Natural killer cell treated with Interleukin-12 subunit alpha and Interleukin-12 subunit beta and Interleukin-15 and Interleukin-18, amount 100 ng/mL, for 72 hours (primary cell): ENCODE results near the gene RASGRF1. TPM values are rescaled to one million over a fixed set of nuclear protein-coding genes. Genes with fewer than 3 reads are reported as not detected.
A peak's percentile ranks its signal among the peaks of the same experiment; 100 is the strongest.

Experiments used
- ATAC-seq, 2 donors: fragments of 150-1000 bp; cut with Tn5 transposase in 1 of 2; sonication (Bioruptor Pico), chemical (Tn5 transposase) in 1 of 2; 2 replicates each; pipeline ENCODE4 v1.10.0; 2021
- DNase-seq: peaks from one replicate; pipeline ENCODE4 v3.0.0; 2022; ENCODE audit warnings: low spot score
- H3K27ac Mint-ChIP-seq, 2 donors: 1 replicate in 1 of 2; 2 replicates in 1 of 2; pipeline ENCODE4 v1.8.0; 2022; ENCODE audit warnings: mixed read lengths in 2 of 2, mild to moderate bottlenecking in 1 of 2, moderate library complexity in 1 of 2
- H3K27me3 Mint-ChIP-seq, 2 donors: 1 replicate in 1 of 2; 2 replicates in 1 of 2; pipeline ENCODE4 v1.8.0; 2022; ENCODE audit warnings: mixed read lengths in 2 of 2
- H3K36me3 Mint-ChIP-seq: one replicate; pipeline ENCODE4 v1.8.0; 2022; ENCODE audit warnings: mixed read lengths
- H3K4me1 Mint-ChIP-seq, 2 donors: 1 replicate in 1 of 2; 2 replicates in 1 of 2; pipeline ENCODE4 v1.8.0; 2022; ENCODE audit warnings: low read depth in 2 of 2, mixed read lengths in 2 of 2, mild to moderate bottlenecking in 1 of 2
- H3K4me3 Mint-ChIP-seq: one replicate; pipeline ENCODE4 v1.8.0; 2022; ENCODE audit warnings: mixed read lengths
- H3K9me3 Mint-ChIP-seq: 2 replicates; pipeline ENCODE4 v1.8.0; 2022; ENCODE audit warnings: mixed read lengths
- total RNA-seq, 2 donors: library from RNA; stranded (reverse); gene quantifications; one replicate each; pipeline ENCODE4 v1.2.3, GENCODE V29; 2022

Gene RASGRF1
- total RNA-seq, 2 donors from 2014 or later = 0.11 TPM; not detected in 1

DNA sequence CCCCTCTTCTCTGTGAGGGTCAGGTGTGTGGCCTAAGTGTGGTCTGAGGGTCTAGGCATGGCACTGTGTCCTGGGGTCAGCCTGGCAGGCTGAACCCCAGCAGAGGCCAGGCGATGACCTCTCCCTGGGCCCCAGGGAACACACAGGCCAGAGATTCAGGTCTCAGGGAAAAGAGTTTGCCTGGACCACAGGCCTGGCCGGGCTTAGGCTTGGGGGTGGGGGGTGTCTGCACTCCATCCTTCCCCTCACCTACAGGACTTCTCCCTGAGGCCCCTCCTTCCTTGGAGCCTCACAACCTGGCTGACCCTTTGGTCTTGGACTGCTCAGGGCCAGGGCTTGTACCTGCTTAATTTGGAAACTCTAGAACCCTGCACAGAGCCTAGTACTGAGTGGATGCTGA, 21.8 kb downstream of the RASGRF1 start:
- H3K27me3 Mint-ChIP-seq = peaks cover 7 to 10% of the 10 kb centered on the region in 2 donors
- H3K4me3 Mint-ChIP-seq = no peak overlapping the region
- H3K4me1 Mint-ChIP-seq = no peaks in the 10 kb centered on the region
- no peak overlapping the region for H3K27ac Mint-ChIP-seq
- H3K36me3 Mint-ChIP-seq = no peaks in the 10 kb centered on the region
- H3K9me3 Mint-ChIP-seq = no peaks in the 10 kb centered on the region
- no peak for DNase-seq
- no peak for ATAC-seq

DNA sequence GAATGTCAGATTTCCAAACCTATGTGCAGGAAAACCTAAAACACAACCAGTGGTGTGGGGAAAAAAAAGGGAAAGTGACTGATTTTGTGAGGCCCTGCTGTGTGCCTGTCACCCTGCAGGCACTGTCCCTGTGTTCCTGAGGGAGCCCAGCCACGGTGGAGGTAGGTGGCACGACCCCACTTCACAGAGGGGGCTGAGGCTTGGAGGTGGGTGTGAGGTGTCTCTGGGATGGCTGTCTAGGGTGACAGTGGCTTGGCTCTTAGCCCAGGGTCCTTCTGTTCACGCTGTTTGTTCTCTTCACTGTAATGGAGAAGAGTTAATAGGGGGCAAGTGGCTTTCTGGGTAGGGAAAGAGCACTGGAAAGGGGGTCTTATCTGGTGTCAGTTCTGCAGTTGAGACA, 22.6 kb downstream of the RASGRF1 start:
- Mint-ChIP-seq H3K4me1 (no peaks in the 10 kb centered on the region), H3K9me3 (no peaks in the 10 kb centered on the region), H3K36me3 (no peaks in the 10 kb centered on the region), H3K27me3 (peaks cover 11% of the 10 kb centered on the region in 2 donors), H3K4me3 (no peak overlapping the region), H3K27ac (no peak overlapping the region)
- ATAC-seq (no peak), DNase-seq (no peak)

DNA sequence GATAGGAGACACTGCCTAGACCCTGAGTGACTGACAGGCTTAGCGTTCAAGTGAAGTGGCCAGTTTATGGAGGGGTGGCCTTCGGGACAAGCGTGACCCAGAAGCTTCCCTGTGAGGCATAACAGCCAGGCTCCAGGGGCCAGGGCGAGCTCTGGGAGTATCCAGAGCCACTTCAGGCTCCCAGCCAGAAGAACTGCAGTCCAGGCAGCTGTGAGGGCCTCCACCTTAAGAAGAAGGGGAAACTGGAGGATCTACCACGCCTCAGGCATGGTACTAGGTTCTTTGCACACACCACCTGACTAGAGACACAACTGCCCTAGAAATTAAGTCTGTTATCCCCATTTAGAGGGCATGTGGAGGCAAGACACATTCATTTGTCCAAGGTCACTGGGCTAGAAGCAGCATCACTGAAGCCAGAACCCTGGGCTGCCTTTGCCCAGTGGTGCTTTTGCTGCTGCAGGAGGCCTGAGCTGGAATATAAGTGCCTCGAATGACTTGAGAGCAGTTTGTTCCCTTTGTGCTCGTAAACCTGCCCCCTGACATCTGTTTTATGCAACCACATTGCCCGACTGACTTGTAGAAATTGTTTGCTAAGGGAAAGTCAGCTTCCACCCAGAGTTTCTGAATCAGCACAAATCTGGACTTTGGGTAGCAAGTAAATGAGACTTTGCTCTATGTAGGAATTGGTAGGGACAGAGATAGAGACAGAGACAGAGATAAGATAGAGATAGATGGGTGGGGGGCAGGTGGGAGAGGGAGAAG, 23.3 kb downstream of the RASGRF1 start:
- H3K4me1 Mint-ChIP-seq = no peaks in the 10 kb centered on the region
- DNase-seq (no peak), ATAC-seq (no peak)
- H3K27ac Mint-ChIP-seq = no peak overlapping the region
- no peak overlapping the region for H3K4me3 Mint-ChIP-seq
- H3K27me3 Mint-ChIP-seq = peaks cover 14 to 15% of the 10 kb centered on the region in 2 donors
- no peaks in the 10 kb centered on the region for H3K36me3 Mint-ChIP-seq
- no peaks in the 10 kb centered on the region for H3K9me3 Mint-ChIP-seq

DNA sequence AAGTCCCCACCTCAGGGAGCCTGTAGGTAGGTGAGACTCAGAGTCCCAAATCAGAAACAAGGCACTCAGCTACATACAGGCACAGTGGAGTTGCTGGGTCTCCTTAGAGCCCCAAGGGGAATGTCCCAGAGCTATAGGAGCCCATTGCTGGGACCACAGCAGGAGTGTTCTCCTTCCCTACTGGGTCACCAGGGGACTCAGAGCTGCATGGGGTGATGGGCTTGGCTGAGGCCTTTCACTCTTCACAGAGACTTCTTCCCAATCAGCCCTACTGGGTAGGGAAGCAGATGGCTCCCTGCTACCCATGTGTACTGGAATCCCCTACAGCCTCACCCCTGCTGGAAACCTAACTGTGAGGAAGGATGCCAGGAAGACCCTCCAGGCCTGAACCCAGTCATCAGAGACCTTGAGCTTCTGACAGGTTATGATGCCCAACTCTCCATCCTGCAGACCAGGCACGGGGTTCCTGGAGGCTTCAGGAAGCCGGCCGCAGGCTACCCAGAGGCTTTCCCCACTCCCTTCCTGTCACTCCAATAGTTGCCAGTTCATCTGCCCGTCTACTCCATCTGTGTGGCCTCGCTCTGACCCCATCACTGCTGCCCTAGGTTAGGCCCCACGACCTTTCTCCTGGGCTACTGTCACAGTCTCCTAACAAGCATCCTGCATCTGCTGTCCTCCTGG, 24.0 kb downstream of the RASGRF1 start:
- H3K4me1 Mint-ChIP-seq = no peaks in the 10 kb centered on the region
- H3K27me3 Mint-ChIP-seq = peaks cover 9 to 15% of the 10 kb centered on the region in 2 donors
- no peak overlapping the region for H3K27ac Mint-ChIP-seq
- no peak overlapping the region for H3K4me3 Mint-ChIP-seq
- ATAC-seq (peak in 1 of 2 donors; percentile 40), DNase-seq (no peak)
- H3K9me3 Mint-ChIP-seq = no peaks in the 10 kb centered on the region
- no peaks in the 10 kb centered on the region for H3K36me3 Mint-ChIP-seq

DNA sequence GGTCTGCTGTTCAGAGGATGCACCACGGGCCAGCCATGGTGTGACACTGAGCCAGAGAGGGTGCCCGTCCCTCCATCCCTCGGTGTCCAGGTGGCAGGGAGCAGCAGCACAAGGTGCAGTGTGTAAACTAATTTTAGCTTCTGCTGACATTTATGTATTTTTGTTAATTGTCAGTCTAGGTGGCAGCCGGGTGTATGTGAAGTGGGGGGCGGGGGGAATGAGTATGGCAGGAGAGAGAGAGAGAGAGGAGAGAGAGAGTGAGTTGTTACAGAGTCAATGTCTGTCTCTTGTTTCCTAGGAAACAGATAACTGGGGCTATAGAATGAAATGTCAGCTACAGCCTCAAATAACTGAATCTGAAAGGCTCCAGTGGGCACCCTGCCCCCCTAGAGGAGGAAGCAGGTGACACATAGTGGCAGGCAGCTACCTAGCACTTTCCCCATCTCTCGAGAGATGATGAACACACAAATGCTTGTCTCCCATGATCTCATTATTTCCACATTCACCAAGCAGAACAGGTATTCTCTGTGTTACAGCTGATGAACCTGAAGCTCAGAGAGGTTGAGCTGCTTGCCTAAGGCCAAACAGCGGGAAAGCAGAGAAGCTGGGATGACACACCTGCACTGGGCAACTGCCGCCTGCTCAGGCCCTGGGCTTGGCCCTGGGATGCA, 24.7 kb downstream of the RASGRF1 start:
- Mint-ChIP-seq H3K27ac (no peak overlapping the region), H3K4me3 (no peak overlapping the region), H3K27me3 (peaks cover 9 to 15% of the 10 kb centered on the region in 2 donors), H3K9me3 (no peaks in the 10 kb centered on the region), H3K36me3 (no peaks in the 10 kb centered on the region), H3K4me1 (no peaks in the 10 kb centered on the region)
- no peak for ATAC-seq
- no peak for DNase-seq

DNA sequence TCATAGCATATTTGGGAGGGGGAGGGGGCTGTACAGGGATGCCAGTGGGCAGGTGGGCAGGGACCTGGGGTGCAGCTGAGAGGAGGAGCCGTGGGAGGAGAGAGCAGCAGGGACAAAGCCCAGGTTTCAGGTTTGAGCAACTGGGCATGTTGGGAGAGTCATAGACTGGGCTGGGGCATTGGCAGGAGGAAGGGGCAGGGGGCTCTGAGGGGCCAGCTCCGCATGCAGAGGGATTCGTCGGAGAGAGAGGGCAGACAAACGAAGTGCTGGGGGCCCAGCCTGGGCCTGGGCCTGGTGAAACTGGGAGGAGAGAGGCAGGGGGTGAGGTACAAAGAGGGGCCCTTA, 25.2 kb downstream of the RASGRF1 start:
- no peaks in the 10 kb centered on the region for H3K4me1 Mint-ChIP-seq
- ATAC-seq (no peak), DNase-seq (no peak)
- H3K27me3 Mint-ChIP-seq = peaks cover 9 to 15% of the 10 kb centered on the region in 2 donors
- H3K4me3 Mint-ChIP-seq = no peak overlapping the region
- H3K36me3 Mint-ChIP-seq = no peaks in the 10 kb centered on the region
- no peaks in the 10 kb centered on the region for H3K9me3 Mint-ChIP-seq
- H3K27ac Mint-ChIP-seq = no peak overlapping the region

DNA sequence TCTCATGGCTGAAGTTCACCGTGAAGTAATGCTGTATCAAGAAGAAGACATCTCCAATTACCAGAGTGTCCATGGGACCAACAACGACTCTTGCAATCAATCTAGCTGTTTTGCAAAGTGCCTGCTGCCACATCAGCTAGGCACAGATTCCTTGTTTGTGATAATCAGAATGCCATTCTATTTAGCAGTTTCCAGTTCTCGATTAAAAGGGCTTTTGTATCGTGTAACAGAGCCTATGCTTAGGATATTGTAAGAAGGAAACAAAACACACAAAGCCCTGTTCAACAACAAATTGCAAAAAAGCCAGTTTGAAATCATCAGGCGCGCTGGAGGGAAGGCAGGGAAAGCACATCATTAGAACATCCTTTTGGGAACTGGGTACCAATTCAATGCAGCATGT, 26.1 kb downstream of the RASGRF1 start:
- no peaks in the 10 kb centered on the region for H3K36me3 Mint-ChIP-seq
- no peaks in the 10 kb centered on the region for H3K4me1 Mint-ChIP-seq
- DNase-seq (no peak), ATAC-seq (no peak)
- no peaks in the 10 kb centered on the region for H3K9me3 Mint-ChIP-seq
- H3K27ac Mint-ChIP-seq = no peak overlapping the region
- H3K27me3 Mint-ChIP-seq = peaks cover 11 to 15% of the 10 kb centered on the region in 2 donors
- no peak overlapping the region for H3K4me3 Mint-ChIP-seq

DNA sequence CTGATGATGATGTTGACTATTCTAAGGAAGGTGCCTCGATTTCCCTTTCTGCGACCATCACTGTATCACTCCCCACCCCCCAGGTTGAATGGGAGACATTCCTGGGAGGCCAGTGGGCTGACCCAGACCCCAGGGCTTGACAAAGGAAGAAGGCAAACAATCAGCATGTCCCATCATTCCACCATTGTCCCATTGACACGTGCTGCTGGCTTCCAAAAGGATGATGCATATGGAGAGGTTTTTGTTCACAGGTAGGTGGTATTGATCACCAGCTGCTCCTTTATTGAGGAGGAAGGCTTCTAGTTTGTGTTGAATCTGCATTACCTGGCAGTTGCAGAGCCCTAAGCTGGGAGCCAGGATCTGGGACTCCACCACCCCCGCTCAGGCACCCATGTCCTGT, 30.4 kb downstream of the RASGRF1 start:
- DNase-seq (no peak), ATAC-seq (no peak)
- H3K27me3 Mint-ChIP-seq = peaks cover 11 to 24% of the 10 kb centered on the region in 2 donors
- H3K9me3 Mint-ChIP-seq = no peaks in the 10 kb centered on the region
- no peak overlapping the region for H3K27ac Mint-ChIP-seq
- H3K36me3 Mint-ChIP-seq = no peaks in the 10 kb centered on the region
- H3K4me1 Mint-ChIP-seq = no peaks in the 10 kb centered on the region
- no peak overlapping the region for H3K4me3 Mint-ChIP-seq

DNA sequence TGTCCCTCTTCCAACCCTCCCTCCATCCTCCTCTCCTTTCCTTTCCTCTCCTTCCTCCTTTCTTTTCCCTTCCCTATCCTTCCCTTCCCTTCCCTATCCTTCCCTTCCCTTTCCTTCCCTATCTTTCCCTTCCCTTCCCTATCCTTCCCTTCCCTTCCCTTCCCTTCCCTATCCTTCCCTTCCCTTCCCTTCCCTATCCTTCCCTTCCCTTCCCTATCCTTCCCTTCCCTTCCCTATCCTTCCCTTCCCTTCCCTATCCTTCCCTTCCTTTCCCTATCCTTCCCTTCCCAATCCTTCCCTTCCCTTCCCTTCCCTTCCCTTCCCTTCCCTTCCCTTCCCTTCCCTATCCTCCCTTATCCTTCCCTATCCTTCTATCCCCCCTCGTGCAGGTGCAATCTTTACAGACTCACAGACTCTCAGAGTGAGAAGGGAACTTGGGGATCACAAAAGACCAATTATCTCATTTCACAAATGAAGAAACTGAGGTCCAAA, 31.5 kb downstream of the RASGRF1 start:
- Mint-ChIP-seq H3K27ac (no peak overlapping the region), H3K36me3 (no peaks in the 10 kb centered on the region), H3K9me3 (no peaks in the 10 kb centered on the region), H3K4me1 (no peaks in the 10 kb centered on the region), H3K27me3 (peaks cover 12 to 24% of the 10 kb centered on the region in 2 donors), H3K4me3 (no peak overlapping the region)
- DNase-seq (no peak), ATAC-seq (no peak)

DNA sequence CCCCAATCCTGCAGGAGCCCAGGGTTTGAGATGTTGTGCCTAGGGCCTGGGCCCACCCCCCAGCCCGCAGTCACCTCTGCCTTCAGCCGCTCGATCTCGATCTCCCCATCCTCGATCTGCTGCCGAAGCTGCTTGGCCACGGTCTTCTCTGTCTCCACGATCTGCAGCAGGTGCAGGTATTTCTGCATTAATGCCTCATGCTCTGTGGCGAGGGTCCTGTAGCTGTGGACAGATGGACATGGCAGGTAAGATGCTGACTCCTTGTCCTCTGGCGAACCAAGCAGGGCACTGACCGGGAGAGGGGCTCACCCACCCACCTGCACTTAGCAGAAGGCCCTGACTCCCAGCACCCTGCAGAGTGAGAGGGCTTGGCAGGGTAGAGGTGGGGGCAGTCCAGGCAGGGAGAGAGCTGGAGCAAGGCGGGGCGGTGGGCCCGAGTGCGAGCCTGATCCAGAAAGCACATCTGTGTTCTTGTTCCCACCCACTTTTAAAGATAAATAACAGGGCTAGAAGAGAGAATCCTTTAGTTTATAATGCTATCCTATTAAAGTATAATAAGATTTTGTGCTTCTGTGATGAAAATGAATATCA, 32.2 kb downstream of the RASGRF1 start:
- H3K36me3 Mint-ChIP-seq = no peaks in the 10 kb centered on the region
- no peaks in the 10 kb centered on the region for H3K4me1 Mint-ChIP-seq
- ATAC-seq (no peak), DNase-seq (peak; percentile 26)
- H3K27ac Mint-ChIP-seq = no peak overlapping the region
- H3K27me3 Mint-ChIP-seq = peaks cover 15 to 31% of the 10 kb centered on the region in 2 donors
- H3K9me3 Mint-ChIP-seq = no peaks in the 10 kb centered on the region
- H3K4me3 Mint-ChIP-seq = no peak overlapping the region

DNA sequence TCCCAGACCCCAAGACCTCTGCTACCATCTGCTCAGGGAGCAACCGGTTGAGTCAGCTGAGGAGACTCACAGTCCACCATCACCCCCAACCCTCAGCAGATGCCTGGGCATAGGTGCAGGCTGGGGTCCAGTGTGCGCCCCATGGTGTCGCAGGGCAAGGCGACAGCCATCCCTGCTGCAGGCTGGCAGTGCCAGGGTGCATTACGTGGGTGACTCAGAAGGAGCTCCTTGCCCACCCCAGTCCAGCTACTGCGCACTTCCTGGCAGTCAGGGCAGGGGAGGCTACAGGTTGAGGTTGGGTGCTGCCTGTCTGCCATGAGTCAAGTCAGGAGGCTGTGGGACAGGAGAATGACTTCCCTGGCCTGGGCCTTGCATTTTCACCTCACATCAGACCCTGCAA, 33.5 kb downstream of the RASGRF1 start:
- Mint-ChIP-seq H3K27ac (no peak overlapping the region), H3K4me3 (no peak overlapping the region), H3K27me3 (peaks cover 14 to 26% of the 10 kb centered on the region in 2 donors), H3K4me1 (no peaks in the 10 kb centered on the region), H3K9me3 (no peaks in the 10 kb centered on the region), H3K36me3 (no peaks in the 10 kb centered on the region)
- DNase-seq (peak; percentile 32), ATAC-seq (no peak)

DNA sequence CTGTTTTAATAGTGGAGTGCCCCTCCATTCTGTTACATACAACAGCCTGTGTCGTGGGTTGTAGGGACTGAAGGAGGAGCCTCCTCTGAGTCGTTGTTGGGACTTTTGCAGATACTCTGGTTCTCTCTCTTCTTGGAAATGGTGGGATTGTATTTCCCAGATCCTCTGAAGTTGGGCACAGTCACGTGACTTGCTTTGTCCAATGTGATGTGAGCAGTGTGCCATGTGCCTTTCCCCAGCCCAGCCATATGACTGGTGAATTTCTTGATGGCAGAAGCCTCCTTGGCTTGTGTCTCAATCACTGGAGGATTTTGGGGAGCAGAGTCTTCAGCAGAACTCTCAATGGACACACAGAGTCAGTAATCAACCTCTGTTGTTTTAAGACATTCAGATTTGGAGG, 36.2 kb downstream of the RASGRF1 start:
- Mint-ChIP-seq H3K4me3 (no peak overlapping the region), H3K9me3 (no peaks in the 10 kb centered on the region), H3K4me1 (no peaks in the 10 kb centered on the region), H3K27ac (no peak overlapping the region), H3K27me3 (peaks cover 14 to 26% of the 10 kb centered on the region in 2 donors), H3K36me3 (no peaks in the 10 kb centered on the region)
- ATAC-seq (no peak), DNase-seq (no peak)

DNA sequence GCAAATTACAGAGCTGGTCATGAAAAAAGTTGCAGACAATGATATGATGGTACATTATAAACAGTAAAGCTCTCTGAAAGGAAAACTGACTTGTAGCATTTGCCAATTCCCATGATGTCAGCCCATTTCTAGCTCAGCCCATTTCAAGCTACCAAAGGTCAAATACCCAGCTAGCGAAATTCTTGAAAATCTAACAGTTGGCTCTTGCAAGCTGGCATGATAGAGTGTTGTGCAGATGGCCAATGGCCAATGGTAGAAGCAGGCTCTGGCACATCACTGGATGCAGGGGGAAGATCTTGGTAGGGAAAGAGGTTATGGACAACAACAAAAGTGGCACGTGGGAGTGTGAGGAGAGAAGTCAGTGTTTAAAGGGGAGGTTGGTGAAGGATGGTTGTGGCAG, 36.7 kb downstream of the RASGRF1 start:
- Mint-ChIP-seq H3K27ac (no peak overlapping the region), H3K4me1 (no peaks in the 10 kb centered on the region), H3K4me3 (no peak overlapping the region), H3K9me3 (no peaks in the 10 kb centered on the region), H3K27me3 (peaks cover 14 to 26% of the 10 kb centered on the region in 2 donors), H3K36me3 (no peaks in the 10 kb centered on the region)
- ATAC-seq (no peak), DNase-seq (no peak)
